ENCODE measurements around the gene LYPD8.

DNA sequence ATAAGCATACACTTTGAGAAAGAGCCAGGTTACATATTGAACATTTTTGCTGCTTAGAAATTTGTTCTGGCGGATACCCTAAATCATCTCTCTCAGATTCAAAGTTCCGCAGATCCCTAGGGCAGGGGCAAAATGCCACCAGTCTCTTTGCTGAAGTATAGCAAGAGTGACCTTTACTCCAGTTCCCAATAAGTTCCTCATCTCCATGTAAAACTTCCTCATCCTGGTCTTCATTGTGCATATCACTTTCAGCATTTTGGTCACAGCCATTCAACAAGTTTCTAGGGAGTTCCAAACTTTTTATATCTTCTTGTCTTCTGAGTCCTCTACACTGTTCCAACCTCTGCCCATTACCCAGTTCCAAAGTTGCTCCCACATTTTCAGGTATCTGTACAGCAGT is 23.3 kb upstream of the LYPD8 start:
- TF ChIP-seq, protein P1, sequence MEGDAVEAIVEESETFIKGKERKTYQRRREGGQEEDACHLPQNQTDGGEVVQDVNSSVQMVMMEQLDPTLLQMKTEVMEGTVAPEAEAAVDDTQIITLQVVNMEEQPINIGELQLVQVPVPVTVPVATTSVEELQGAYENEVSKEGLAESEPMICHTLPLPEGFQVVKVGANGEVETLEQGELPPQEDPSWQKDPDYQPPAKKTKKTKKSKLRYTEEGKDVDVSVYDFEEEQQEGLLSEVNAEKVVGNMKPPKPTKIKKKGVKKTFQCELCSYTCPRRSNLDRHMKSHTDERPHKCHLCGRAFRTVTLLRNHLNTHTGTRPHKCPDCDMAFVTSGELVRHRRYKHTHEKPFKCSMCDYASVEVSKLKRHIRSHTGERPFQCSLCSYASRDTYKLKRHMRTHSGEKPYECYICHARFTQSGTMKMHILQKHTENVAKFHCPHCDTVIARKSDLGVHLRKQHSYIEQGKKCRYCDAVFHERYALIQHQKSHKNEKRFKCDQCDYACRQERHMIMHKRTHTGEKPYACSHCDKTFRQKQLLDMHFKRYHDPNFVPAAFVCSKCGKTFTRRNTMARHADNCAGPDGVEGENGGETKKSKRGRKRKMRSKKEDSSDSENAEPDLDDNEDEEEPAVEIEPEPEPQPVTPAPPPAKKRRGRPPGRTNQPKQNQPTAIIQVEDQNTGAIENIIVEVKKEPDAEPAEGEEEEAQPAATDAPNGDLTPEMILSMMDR (IDR thresholded peaks at IDR 0.05), result no peak
- TF ChIP-seq POLR2AphosphoS5 (IDR thresholded peaks at IDR 0.05), result no peak
- no peak for TF ChIP-seq POLR2A (IDR thresholded peaks at IDR 0.05)
- TF ChIP-seq EP300 (IDR thresholded peaks at IDR 0.05), result no peak
